Measurements from ENCODE around the gene BEX4. TPM values are rescaled to one million over a fixed set of nuclear protein-coding genes. Genes with fewer than 3 reads are reported as not detected.
"Not testable (repeated sequence)": the region's sequence is repeated elsewhere in the genome, so short reads cannot be mapped to it uniquely, and the experiment has no call there.

Gene BEX4
- total RNA-seq, 1 donor from 2014 or later: 57.0 TPM

DNA sequence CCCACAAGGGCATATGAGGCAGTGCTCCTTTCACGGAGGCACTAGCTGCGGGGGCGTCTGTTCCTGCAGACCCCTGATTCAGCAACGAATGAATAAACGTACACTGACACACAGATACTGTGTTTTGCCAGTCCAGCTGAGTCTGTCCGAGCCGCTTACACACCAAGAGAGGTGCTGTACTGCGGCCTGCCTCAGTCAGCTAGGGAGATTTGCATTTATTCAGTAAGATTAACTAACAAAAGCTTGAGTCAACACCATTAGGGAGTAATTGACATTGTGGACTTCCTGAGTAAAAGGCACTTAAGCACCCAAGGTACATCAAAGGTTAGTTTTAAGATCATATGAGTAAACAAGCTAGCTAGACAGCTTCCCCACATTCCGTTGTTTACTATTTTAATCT, 31.0 kb upstream of the BEX4 start:
- Mint-ChIP-seq H3K4me1 (ENCODE audit: unreplicated experiment) (no peaks in the 10 kb centered on the region), H3K27me3 (no peaks in the 10 kb centered on the region), H3K4me3 (no peak overlapping the region), H3K27ac (no peak overlapping the region), H3K36me3 (no peaks in the 10 kb centered on the region), H3K9me3 (no peaks in the 10 kb centered on the region)
- TF ChIP-seq, protein P1, sequence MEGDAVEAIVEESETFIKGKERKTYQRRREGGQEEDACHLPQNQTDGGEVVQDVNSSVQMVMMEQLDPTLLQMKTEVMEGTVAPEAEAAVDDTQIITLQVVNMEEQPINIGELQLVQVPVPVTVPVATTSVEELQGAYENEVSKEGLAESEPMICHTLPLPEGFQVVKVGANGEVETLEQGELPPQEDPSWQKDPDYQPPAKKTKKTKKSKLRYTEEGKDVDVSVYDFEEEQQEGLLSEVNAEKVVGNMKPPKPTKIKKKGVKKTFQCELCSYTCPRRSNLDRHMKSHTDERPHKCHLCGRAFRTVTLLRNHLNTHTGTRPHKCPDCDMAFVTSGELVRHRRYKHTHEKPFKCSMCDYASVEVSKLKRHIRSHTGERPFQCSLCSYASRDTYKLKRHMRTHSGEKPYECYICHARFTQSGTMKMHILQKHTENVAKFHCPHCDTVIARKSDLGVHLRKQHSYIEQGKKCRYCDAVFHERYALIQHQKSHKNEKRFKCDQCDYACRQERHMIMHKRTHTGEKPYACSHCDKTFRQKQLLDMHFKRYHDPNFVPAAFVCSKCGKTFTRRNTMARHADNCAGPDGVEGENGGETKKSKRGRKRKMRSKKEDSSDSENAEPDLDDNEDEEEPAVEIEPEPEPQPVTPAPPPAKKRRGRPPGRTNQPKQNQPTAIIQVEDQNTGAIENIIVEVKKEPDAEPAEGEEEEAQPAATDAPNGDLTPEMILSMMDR (conservative IDR thresholded peaks at IDR 0.05): no peak
- DNase-seq (ENCODE audit: extremely low spot score, unreplicated experiment): no peak

DNA sequence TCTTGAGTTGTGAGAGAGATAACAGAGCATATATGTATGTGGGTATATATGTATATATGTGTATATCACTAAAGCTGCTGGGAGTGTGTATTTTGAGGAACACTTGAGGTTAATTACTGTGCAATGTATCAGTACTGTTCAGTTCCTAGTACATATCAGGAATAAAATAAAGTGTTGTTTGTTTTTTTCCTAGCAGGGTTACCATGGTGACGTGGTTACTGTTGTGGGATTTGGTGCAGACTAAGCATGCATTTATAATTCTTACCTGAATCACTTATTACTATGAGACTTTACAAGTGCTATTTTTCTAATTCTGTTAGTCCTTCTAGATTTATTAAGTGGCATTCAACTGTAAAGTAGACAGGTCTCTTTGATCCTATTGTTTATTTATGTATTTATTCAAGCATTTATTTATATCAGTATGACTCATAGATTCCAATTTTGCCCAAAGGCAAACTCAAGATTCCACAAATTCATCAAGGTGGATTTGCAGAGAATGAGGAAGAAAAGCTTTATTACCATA, 26.9 kb upstream of the BEX4 start:
- H3K4me1 Mint-ChIP-seq (ENCODE audit: unreplicated experiment): no peaks in the 10 kb centered on the region
- no peak for DNase-seq (ENCODE audit: extremely low spot score, unreplicated experiment)
- H3K36me3 Mint-ChIP-seq: no peaks in the 10 kb centered on the region
- H3K9me3 Mint-ChIP-seq: no peaks in the 10 kb centered on the region
- no peak overlapping the region for H3K4me3 Mint-ChIP-seq
- TF ChIP-seq, protein P1 (conservative IDR thresholded peaks at IDR 0.05): no peak
- peaks cover 3% of the 10 kb centered on the region for H3K27me3 Mint-ChIP-seq
- H3K27ac Mint-ChIP-seq: no peak overlapping the region

DNA sequence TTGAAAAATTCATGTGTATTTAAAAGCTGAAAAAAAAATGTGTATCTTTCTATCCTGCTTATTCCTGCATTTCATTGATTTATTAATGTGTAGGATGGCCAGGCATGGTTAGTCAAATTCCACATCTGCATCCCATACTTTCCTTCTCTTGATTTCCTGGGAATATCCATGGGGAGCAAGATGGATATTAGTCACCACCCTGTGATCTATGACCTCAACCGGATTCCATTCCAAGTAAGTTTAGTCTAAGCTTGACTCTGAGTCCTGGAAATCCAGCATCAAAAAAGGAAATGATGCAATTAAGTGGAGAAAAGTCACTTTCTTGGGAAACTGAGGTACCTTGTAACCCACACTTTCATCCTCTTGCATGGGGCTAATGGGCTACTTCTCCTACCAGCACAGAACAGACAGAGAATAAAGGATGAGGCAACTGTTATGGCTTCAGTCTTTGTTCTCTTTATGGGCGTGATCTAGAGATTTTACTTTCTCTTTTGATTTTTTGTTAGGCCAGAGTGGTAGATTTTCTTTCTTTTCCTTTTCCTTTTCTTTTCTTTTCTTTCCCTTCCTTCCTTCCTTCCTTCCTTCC, 17.1 kb upstream of the BEX4 start:
- H3K9me3 Mint-ChIP-seq: no peaks in the 10 kb centered on the region
- no peak overlapping the region for H3K4me3 Mint-ChIP-seq
- TF ChIP-seq, protein P1 (conservative IDR thresholded peaks at IDR 0.05): no peak
- no peak overlapping the region for H3K27ac Mint-ChIP-seq
- DNase-seq (ENCODE audit: extremely low spot score, unreplicated experiment): no peak
- H3K4me1 Mint-ChIP-seq (ENCODE audit: unreplicated experiment): peaks cover 8% of the 10 kb centered on the region
- H3K27me3 Mint-ChIP-seq: no peaks in the 10 kb centered on the region
- no peaks in the 10 kb centered on the region for H3K36me3 Mint-ChIP-seq

DNA sequence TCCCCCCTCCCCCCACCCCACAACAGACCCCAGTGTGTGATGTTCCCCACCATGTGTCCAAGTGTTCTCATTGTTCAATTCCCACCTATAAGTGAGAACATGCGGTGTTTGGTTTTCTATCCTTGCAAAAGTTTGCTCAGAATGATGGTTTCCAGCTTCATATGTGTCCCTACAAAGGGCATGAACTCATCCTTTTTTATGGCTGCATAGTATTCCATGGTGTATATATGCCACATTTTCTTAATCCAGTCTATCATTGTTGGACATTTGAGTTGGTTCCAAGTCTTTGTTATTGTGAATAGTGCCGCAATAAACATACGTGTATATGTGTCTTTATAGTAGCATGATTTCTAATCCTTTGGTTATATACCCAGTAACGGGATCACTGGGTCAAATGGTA, 16.2 kb upstream of the BEX4 start:
- H3K9me3 Mint-ChIP-seq; H3K27ac Mint-ChIP-seq; H3K4me3 Mint-ChIP-seq; DNase-seq (ENCODE audit: extremely low spot score, unreplicated experiment); H3K4me1 Mint-ChIP-seq (ENCODE audit: unreplicated experiment); H3K27me3 Mint-ChIP-seq; H3K36me3 Mint-ChIP-seq: not testable (repeated sequence)

DNA sequence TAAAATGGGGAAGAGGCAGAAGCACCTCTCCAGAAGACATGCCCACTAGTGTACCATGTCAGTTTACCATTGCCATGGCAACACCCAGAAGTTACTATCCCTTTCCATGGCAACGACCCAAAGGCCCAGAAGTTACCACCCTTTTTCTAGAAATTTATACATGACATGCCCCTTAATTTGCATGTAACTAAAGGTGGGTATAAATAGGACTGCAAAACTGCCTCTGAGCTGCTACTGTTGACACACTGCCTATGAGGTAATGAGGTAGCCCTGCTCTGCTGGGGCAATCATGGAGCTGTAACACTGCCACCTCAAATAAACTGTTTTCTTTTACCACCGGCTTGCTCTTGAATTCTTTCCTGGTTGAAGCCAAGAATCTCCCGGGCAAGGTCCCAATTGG, 13.9 kb upstream of the BEX4 start:
- Mint-ChIP-seq H3K4me3 (no peak overlapping the region), H3K9me3 (no peaks in the 10 kb centered on the region), H3K4me1 (ENCODE audit: unreplicated experiment) (peaks cover 8% of the 10 kb centered on the region), H3K27me3 (no peaks in the 10 kb centered on the region), H3K36me3 (no peaks in the 10 kb centered on the region), H3K27ac (no peak overlapping the region)
- TF ChIP-seq, protein P1 (conservative IDR thresholded peaks at IDR 0.05): no peak
- no peak for DNase-seq (ENCODE audit: extremely low spot score, unreplicated experiment)

DNA sequence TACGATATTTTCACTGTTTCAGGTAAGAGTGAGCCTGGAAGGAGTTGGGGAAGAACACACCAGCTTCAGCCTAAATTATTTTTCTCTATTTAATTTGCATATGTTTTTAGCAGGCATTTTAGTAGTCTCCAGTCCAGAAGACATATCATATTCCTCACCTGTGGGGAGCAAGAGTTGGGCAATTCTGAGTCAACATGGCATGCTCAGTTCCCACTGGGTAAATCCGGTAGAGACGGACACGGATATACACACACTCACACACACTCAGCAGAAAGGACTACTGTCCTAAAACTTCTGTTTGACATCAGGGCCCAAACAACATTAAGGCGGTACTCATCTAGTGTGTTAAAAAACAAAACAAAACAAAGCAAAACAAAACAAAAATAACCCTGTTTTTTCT, 4.9 kb upstream of the BEX4 start:
- Mint-ChIP-seq H3K27me3 (no peaks in the 10 kb centered on the region), H3K9me3 (no peaks in the 10 kb centered on the region), H3K4me1 (ENCODE audit: unreplicated experiment) (peaks cover 4% of the 10 kb centered on the region), H3K27ac (no peak overlapping the region), H3K36me3 (no peaks in the 10 kb centered on the region), H3K4me3 (no peak overlapping the region)
- TF ChIP-seq, protein P1 (conservative IDR thresholded peaks at IDR 0.05): no peak
- DNase-seq (ENCODE audit: extremely low spot score, unreplicated experiment): no peak
